GM18868 (cell line): ENCODE data around the gene ADGRG3.
A peak's percentile ranks its signal among the peaks of the same experiment; 100 is the strongest.

ENCODE experiments used
- ATAC-seq: cut with Tn5 transposase; IDR thresholded peaks from one replicate; pipeline ENCODE4 v1.9.1; 2021; ENCODE audit warnings: mild to moderate bottlenecking, moderate library complexity; ENCODE audit not compliant: unreplicated experiment

ADGRG3 gene

GRCh38 chr16:57694725-57695679, 26.9 kb downstream of the ADGRG3 start, which contains the start of gene DRC7:
TSS of gene DRC7 (plus strand) at chr16:57694806. CDS start at chr16:57697950, 3,144 bp downstream.
- ATAC-seq: peak; percentile 51

GRCh38 chr16:57695680-57696069, 27.6 kb downstream of the ADGRG3 start:
- ATAC-seq: no peak

- no peak for ATAC-seq
Observed at GRCh38 chr16:57696240-57696639, 28.1 kb downstream of the ADGRG3 start.

GRCh38 chr16:57697896-57698537, 29.9 kb downstream of the ADGRG3 start:
- ATAC-seq: no peak

GRCh38 chr16:57698812-57699405, 30.8 kb downstream of the ADGRG3 start:
- ATAC-seq: no peak

- ATAC-seq: no peak
Observed at GRCh38 chr16:57699481-57699880, 31.4 kb downstream of the ADGRG3 start.

- no peak for ATAC-seq
Observed at GRCh38 chr16:57699899-57700298, 31.8 kb downstream of the ADGRG3 start.

- ATAC-seq: no peak
Observed at GRCh38 chr16:57700781-57701551, 32.9 kb downstream of the ADGRG3 start.

- no peak for ATAC-seq
Observed at GRCh38 chr16:57701759-57702371, 33.8 kb downstream of the ADGRG3 start.

- no peak for ATAC-seq
Observed at GRCh38 chr16:57703416-57704010, 35.4 kb downstream of the ADGRG3 start.

GRCh38 chr16:57704011-57704904, 36.2 kb downstream of the ADGRG3 start:
- ATAC-seq: no peak

GRCh38 chr16:57704905-57705852, 37.1 kb downstream of the ADGRG3 start:
- no peak for ATAC-seq

- no peak for ATAC-seq
Observed at GRCh38 chr16:57706717-57707116, 38.6 kb downstream of the ADGRG3 start.

- no peak for ATAC-seq
Observed at GRCh38 chr16:57707331-57707730, 39.2 kb downstream of the ADGRG3 start.

- ATAC-seq: no peak
Observed at GRCh38 chr16:57708168-57708567, 40.1 kb downstream of the ADGRG3 start.

GRCh38 chr16:57709663-57710062, 41.6 kb downstream of the ADGRG3 start:
- ATAC-seq: no peak

- ATAC-seq: no peak
Observed at GRCh38 chr16:57711346-57711745, 43.2 kb downstream of the ADGRG3 start.

GRCh38 chr16:57711993-57712392, 43.9 kb downstream of the ADGRG3 start:
- ATAC-seq: no peak
